Dermis lymphatic vessel endothelial cell (primary cell): Measurements from ENCODE around the gene ENAH. TPM values are rescaled to one million over a fixed set of nuclear protein-coding genes. Genes with fewer than 3 reads are reported as not detected.

ENCODE experiments used
- total RNA-seq: library from RNA; depleted of rRNA; stranded (reverse); fragments of >200 nt; gene quantifications from 2 replicates; pipeline ENCODE4 v1.2.1, GENCODE V29; 2014

Gene ENAH
- 14.1 and 31.8 TPM in 2 replicates for total RNA-seq

GRCh38 chr1:225652729-225653462, at the start of gene ENAH:
ENAH (minus strand) TSS chr1:225653123; CDS start chr1:225652690, 433 bp downstream.

Other genes with a start within 250 kb of the ENAH start
- 112 and 152 TPM in 2 replicates for gene LBR, start 225.1 kb downstream of the ENAH start, total RNA-seq
- gene SRP9, start 124.7 kb upstream of the ENAH start, total RNA-seq, result 186 and 216 TPM in 2 replicates
- 55.0 and 75.5 TPM in 2 replicates for gene EPHX1, start 157.0 kb upstream of the ENAH start, total RNA-seq
- gene TMEM63A, start 229.3 kb upstream of the ENAH start, total RNA-seq, result 6.0 and 6.1 TPM in 2 replicates
- not detected in 2 replicates for gene LEFTY1, start 236.0 kb upstream of the ENAH start, total RNA-seq